A549 (cell line): ENCODE measurements around the gene ADCY1.

Experiments used
- BHLHE40 ChIP-seq: IDR thresholded peaks from 2 replicates; pipeline ENCODE4 v1.6.1; 2012; ENCODE audit warnings: low read depth, low read length, inconsistent platforms
- CHD2 ChIP-seq: fragments of 150-350 bp; IDR thresholded peaks from 2 replicates; pipeline ENCODE4 v1.6.1; 2014; ENCODE audit warnings: low read length; ENCODE audit not compliant: partially characterized antibody
- CTCF ChIP-seq: fragments of >200 bp; sonication (Bioruptor Twin); formaldehyde crosslinking; IDR thresholded peaks from 3 replicates; pipeline ENCODE4 v1.5.1; 2016
- HEYL ChIP-seq: fragments of 250-450 bp; sonication (Bioruptor Pico); IDR thresholded peaks from 2 replicates; pipeline ENCODE4 v1.8.0; 2021; ENCODE audit warnings: mild to moderate bottlenecking, moderate library complexity
- JUNB ChIP-seq: fragments of >200 bp; sonication (Bioruptor Twin); formaldehyde crosslinking; IDR thresholded peaks from 2 replicates; pipeline ENCODE4 v1.6.1; 2016
- RAD21 ChIP-seq, 2 experiments: fragments of >200 bp in 1 of 2; sonication (Bioruptor Twin) in 1 of 2; formaldehyde crosslinking in 1 of 2; IDR thresholded peaks in 1 of 2; conservative IDR thresholded peaks in 1 of 2; 2 replicates in 1 of 2; 3 replicates in 1 of 2; pipeline ENCODE4 v1.6.1; 2012 to 2018; ENCODE audit warnings: inconsistent platforms in 1 of 2
- REST ChIP-seq: fragments of 200-600 bp; sonication (generic); IDR thresholded peaks from 2 replicates; pipeline ENCODE4 v1.6.1; 2016; ENCODE audit warnings: antibody characterized with exemption, mild to moderate bottlenecking, moderate library complexity
- USF2 ChIP-seq: fragments of 450-650 bp; IDR thresholded peaks from 2 replicates; pipeline ENCODE4 v1.6.1; 2014; ENCODE audit warnings: antibody characterized with exemption
- ZNF302 ChIP-seq: fragments of 250-450 bp; sonication (Bioruptor Pico); IDR thresholded peaks from 2 replicates; pipeline ENCODE4 v1.9.0; 2021; ENCODE audit warnings: inconsistent platforms, mild to moderate bottlenecking, moderate library complexity

GRCh38 chr7:45653209-45653907 lies 79.2 kb downstream of the ADCY1 start:
- no peak for TF ChIP-seq CHD2
- no peak for TF ChIP-seq HEYL (CRISPR knock-in tag)
- no peak for TF ChIP-seq BHLHE40
- TF ChIP-seq RAD21 (conservative IDR thresholded peaks at IDR 0.05 in 1 of 2, IDR thresholded peaks at IDR 0.05 in 1 of 2) = no peak
- TF ChIP-seq CTCF = no peak
- TF ChIP-seq JUNB = no peak
- no peak for TF ChIP-seq USF2
- TF ChIP-seq REST = no peak
- no peak for TF ChIP-seq ZNF302 (CRISPR knock-in tag)
